Stimulated activated CD8-positive, alpha-beta memory T cell treated with anti-CD3 and anti-CD28 coated beads, Interleukin-4, amount 100 ng/mL, for 24 hours (primary cell): ENCODE measurements around the gene SLC50A1.

Source experiments
- DNase-seq: peaks from one replicate; pipeline ENCODE4 v3.0.0-alpha.2; 2020; ENCODE audit warnings: low read depth

SLC50A1 gene

DNA sequence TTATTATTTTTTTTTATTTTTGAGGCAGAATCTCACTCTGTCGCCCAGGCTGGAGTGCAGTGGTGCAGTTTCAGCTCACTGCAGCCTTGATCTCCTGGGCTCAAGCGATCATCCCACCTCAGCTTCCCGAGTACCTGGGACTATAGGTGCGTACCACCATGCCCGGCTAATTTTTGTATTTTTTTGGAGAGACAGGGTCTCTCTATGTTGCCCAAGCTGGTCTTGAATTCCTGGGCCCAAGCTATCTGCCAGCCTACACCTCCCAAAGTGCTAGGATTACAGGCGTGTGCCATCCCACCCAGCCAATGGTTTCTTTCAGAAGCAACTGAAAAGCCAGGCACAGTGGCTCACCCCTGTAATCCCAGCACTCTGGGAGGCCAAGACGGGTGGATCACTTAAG, 35.2 kb downstream of the SLC50A1 start:
- no peak for DNase-seq

DNA sequence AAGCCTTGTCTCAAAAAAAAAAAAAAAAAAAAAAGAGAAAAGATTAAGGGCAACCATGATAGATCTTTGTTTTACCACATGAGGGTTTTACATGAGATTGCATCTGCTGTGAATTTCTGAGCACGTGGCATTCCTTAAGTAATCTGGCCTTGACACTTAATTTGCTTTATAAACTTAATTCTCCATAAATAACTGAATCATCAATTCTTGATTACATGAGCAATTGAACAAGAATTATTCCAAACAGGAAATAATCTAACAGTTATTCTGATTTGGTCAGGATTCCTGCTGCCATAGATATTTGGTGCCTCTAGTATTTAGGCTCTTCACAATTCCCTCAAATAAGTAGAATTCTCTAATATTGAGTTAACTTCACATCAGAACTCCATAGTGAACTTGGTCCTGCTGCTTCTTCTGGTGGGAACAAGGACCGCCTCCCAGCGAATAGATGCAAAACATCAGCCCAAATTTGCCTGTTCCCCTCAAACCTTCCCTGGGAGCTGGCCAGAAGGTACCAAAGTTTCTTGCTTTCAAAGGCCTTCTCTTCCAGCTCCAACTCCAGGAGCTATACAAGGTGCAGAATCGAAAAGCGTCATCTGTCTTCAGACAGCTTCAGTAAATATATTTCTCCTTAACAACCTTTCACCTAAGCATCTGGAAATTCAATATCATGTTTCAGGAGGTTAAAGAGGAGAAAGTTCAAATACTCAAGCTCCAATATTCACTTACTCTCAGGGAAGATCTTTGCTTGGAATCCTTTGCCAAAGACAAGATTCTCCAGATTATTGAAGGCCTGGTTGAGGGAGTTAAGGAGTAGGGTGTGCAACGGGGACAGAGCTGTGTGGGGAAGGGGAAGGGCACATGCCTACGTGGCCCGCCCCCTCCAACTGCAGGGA, 36.4 kb downstream of the SLC50A1 start:
- DNase-seq, result no peak

DNA sequence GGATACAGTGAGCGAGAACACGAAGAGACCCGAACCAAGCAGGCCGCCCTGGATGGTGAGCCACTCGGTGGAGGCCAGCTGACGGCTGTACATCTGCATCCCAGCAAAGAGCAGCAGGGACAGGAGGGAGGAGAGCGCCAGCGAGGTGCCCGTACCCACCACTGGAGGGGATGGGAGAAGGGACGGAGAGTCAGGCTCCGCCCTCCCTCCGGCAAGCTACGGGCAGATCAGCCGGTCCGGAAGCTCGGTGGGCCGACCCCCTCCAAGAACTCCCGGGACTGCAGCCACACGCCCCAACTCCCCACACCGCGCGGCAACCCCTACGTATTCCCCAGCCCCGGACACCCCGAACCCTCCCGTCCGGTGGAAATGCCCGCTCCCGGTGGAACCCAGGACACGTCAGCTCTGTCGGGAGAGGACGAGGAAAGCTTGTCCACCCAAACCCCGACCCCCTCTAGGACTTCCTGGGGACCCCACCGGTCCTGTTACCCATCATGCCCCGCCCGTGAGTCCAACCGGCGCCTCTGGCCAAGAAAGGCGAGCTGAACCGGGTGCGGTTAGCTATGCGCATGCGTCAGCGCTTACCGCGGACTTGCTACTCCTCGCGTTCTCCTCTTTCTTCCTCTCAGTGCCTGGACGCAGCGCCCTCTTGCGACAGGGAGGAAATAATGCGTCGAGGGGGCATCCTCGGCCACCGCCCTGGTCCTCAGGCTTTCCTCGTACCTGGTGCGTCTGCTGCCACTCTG, 37.3 kb downstream of the SLC50A1 start, which contains the start of gene KRTCAP2:
TSS of gene KRTCAP2 (minus strand) at position 573 of the 746 bp plus-strand sequence. CDS start at position 493, 80 bp downstream.
- peak; percentile 91 for DNase-seq

DNA sequence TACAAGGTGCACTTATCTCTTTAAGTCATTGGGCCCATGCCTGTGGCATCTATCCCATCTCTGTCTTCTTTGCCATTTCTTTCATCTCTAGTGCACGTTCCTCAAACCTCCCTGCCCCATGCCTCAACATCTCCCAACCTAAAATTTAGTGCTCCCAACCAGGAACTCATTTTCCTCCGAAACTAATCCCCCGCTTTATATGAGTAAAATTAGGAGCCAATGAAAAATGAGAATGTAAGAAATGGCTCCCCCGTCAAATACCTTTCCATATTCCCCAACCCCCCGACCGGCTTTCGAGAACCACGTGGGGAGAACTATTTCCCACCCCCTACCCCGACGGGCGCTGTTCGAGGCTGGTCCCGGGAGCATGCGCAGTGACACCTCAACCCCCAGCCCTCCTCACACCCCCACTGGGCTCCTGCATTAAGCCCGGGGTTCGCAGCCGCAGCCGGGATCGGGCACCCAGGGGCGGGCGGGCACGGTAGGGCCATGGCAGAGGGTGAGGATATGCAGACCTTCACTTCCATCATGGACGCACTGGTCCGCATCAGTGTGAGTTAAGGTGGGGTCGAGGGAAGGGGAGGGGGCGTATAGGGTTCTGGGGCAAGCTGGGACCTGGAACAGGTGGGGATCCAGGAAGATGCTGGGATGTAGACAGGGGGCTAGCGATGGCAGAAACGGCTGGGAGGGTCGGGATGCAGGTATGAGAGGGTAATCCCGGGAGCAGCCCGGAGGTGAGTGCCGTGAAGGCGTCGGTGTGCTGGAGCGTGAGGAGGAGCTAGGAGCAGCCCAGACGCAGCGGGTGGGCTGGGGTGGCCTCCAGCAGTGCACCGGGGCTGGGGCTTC, 38.0 kb downstream of the SLC50A1 start, which contains the start of gene TRIM46:
TSS of gene TRIM46 (plus strand) at position 372 of the 846 bp plus-strand sequence. CDS start at position 490, 118 bp downstream.
- DNase-seq, result peak; percentile 58

DNA sequence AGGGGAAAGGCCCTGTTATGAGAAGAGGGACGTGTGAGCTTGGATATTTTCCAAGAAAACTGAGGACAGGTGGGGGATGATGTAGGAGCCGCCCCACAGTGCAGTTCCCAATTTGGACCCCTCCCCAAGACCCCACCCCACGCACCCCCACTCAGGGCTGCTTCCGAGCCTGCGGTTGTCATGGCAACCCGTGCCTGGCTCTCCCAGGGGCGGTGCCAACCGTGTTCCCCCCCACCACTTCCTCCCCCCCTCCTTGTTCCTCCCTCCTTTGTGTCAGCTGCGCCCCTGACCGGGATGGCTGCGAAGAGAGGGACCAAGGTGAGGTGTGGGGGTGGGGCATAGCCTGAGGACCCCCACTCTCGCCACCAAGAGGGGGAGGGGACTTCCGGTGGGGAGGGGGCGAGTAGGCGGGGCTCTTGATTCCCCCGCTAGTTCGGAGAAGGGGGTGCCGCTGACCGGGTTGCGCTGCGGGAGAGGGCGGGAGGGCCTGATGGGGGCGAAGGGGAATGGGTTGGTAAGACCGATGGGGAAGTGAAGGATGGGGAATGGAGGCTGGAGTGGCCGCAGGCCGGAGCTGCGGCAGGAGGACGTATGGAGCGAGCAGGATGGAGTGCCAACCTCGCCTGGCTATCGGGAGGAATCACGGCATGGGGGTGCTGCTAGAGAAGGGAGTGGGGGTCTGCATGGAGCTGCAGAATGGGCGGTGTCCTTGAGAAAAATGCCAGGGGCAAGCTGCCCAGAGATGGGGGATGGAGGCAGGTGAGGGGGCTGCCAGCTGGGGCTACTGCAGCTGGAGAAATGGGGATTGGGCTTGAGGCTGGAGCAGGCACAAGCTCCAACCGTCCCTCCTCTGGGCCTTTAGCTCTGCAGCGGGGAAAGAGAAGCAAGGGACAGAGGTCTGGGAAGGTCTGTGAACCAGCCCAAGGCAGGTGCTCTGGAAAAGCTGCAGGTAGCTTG, 39.0 kb downstream of the SLC50A1 start:
- no peak for DNase-seq

DNA sequence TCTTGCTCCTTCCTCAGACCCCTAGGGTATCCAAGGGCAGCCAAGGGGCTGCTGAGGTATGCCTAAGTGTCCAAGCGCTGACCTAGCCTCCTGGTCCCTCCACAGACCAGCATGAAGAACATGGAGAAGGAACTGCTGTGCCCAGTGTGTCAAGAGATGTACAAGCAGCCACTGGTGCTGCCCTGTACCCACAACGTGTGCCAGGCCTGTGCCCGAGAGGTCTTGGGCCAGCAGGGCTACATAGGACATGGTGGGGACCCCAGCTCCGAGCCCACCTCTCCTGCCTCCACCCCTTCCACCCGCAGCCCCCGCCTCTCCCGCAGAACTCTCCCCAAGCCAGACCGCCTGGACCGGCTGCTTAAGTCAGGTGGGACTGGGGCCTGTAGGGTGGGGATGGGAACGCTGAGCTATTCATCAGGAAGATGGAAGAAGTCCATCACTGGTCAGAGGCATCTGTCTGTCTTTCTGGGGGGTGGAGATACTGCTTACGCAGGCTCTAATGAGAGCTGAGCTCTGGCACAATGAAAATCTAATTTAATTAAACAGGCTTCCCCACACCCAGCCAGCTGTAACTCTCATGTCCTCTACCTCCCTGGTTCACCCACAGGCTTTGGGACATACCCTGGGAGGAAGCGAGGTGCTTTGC, 39.8 kb downstream of the SLC50A1 start:
- no peak for DNase-seq

DNA sequence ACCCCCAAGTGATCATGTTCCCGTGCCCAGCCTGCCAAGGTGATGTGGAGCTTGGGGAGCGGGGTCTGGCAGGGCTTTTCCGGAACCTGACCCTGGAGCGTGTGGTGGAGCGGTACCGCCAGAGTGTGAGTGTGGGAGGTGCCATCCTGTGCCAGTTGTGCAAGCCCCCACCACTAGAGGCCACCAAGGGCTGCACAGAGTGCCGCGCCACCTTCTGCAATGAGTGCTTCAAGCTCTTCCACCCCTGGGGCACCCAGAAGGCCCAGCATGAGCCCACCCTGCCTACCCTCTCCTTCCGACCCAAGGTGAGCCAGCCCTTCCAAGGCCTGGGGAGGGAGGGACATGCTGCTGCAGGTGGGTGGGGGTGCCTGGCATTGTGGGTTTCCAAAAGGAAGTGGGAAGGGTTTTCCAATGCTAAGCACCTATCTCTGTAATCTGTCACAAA, 40.3 kb downstream of the SLC50A1 start:
- DNase-seq, result no peak

DNA sequence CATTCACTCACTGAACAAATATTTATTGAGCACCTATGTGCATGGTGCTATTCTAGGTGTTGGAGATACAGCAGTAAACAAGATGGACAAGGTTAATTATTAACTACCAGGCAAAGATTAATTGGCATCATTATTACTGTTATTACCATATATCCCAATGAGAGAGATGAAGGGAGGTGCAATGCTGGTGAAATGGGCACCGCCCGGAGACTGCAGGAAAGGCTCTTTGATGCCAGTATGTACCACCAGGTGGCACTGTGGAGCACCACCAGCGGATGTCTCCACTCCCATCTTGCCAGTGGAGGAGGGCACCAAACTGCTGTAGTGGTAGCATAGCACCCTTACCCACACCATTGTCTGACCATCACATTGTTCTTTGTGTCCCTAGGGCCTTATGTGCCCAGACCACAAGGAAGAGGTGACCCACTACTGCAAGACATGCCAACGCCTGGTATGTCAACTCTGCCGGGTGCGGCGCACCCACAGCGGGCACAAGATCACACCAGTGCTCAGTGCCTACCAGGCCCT, 41.0 kb downstream of the SLC50A1 start:
- peak; percentile 75 for DNase-seq

DNA sequence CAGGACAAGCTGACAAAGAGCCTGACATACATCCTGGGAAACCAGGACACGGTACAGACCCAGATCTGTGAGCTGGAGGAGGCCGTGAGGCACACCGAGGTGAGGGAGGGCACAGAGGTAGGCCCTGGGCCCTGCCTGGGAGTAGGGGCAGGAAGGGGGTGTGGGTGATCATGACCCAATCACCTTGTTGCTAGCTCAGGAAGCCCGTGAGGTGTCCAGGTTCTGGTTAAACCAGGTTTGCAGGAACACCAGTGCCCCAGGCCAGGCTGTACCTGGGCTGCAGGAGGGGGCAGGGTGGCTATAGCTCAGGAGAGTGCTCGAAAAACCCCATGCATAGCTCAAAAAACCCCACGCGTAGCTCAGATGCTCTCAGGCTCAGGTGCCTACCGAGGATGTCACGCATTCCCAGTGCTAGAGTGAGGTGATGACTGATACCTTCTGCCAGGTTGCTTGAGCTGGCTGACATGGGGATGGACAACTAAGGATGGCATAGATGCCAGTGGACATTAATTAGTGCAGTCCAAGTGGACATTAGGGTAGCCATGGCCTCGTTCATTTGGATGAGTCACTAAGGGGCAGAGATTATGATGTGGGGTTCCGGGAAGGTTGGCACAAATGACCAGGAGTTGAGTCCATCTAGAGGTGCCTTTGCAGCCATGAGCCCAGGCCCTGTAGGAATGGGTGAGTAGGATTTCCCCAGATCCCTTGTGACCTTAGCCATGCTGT, 41.7 kb downstream of the SLC50A1 start:
- DNase-seq, result no peak

DNA sequence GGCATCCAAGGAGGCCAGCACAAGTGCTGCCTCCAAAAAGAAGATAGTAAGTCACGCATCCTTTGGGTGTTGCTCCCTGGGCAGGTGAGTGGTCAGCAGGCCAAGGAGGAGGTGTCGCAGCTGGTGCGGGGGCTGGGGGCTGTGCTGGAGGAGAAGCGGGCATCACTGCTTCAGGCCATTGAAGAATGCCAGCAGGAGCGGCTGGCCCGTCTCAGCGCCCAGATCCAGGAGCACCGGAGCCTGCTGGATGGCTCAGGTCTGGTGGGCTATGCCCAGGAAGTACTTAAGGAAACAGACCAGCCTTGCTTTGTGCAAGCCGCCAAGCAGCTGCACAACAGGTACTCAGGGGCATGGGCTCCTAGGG, 42.2 kb downstream of the SLC50A1 start:
- DNase-seq, result no peak

DNA sequence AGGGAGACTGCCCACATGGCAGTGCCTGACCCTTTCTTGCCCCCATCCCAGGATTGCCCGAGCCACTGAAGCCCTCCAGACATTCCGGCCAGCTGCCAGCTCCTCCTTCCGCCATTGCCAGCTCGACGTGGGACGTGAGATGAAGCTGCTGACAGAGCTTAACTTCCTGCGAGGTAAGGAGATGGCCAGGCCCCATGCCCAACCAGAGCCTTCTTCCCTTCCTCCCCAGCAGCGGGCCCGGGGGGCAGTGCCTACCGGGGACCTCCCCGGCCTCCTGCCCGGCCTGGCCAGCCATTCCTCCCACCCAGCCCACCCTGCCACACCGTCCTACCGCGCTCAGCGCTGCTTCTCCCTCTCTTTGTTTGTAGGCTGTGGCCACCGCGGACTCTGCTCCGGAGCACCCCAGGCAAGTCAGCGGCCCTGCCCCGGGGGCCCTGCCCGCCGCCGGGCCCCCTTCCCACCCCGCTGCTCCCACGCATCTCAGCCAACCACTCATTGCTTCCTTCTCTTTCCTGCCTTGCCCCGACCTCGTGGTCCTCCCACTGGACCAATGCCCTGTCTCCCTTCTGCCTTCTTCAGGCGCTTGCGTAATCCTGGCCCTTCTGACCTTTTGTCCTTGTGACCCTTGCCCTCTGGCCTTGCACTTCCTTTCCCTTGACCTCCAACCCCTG, 42.9 kb downstream of the SLC50A1 start:
- DNase-seq, result no peak

DNA sequence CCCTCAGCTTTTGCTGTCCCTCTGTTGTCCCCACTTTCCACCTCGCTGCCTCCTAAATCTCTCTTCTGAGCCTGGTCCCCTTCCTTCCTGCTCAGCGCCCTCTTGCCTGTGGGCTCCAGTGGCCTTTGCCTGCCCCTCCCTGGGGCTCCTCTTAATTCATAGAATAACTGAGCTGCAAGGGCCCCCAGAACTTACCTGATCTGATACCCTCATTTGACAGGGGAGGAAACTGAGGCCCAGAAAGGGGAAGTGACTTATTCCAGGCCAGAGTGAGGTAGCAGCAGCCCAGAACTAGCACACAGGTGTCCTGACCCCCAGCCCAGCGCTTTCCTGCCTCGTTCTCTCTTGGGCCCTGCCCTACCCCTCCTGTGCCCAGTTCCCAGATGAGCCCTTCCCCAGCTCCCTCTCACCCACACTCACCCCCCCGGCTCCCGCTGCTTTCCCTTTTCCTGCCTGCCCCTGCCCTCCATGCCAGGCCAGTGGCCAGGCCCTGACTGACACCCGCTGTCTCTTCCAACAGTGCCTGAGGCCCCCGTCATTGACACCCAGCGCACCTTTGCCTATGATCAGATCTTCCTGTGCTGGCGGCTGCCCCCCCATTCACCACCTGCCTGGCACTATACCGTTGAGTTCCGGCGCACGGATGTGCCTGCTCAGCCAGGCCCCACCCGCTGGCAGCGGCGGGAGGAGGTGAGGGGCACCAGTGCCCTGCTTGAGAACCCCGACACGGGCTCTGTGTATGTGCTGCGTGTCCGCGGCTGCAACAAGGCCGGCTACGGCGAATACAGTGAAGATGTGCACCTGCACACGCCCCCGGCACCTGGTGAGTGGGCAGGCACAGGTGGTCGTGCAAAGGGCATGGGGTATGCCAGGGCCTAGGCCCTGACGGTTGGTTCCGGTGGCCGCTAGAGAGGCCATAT, 43.7 kb downstream of the SLC50A1 start:
- DNase-seq, result no peak

DNA sequence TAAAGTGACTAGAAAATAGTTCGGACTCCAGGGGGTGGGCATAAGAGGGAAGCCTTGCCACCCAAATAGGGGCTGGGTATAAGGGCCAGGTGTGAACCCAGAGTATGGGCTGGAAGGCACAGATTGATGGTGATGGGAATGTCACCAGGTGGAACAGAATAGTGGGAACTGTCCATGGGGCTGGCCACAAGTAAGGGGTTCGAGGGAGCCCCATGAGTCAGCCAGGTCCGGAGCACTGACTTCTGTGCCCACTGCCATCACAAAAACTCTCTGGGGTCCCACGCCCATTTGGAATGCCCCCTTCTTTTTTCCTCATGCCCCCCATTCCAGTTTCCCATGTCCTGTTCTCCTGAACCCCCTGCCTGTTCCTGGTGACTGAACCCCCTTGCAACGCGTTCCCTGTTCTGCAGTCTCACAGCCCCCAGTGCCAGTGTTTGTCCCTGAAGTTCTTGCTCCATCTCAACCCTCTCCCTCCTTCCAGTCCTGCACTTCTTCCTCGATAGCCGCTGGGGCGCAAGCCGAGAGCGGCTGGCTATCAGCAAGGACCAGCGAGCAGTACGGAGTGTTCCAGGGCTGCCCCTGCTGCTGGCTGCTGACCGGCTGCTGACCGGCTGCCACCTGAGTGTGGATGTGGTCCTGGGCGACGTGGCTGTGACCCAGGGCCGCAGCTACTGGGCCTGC, 45.9 kb downstream of the SLC50A1 start:
- DNase-seq, result no peak

DNA sequence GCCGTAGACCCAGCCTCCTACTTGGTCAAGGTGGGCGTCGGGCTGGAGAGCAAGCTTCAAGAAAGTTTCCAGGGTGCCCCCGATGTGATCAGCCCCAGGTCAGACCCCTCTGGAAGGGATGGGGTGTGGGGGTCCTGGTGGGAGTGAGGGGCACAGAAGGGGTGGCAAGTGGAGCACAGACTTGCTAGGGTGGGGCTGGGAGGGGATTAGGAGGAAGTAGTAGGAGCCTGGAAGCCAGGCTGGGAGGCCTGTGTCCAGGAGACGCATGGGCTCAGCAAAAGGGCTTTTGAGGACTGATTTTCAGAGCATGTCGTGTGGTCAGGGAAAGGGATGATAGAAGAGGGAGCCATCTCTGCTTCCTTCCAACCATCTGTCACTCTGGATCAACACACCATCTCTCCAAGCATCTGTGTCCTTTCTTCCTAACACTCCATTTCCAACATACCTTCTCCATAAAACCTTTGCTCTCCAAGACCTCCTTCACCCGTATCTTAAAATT, 46.4 kb downstream of the SLC50A1 start:
- no peak for DNase-seq

DNA sequence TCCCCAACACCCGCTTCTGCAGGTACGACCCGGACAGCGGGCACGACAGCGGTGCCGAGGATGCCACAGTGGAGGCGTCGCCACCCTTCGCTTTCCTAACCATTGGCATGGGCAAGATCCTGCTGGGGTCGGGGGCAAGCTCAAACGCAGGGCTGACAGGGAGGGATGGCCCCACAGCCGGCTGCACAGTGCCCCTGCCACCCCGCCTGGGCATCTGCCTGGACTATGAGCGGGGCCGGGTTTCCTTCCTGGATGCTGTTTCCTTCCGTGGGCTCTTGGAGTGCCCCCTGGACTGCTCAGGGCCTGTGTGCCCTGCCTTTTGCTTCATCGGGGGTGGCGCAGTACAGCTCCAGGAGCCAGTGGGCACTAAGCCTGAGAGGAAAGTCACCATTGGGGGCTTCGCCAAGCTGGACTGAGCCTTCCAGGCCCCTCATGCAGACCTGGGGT, 48.1 kb downstream of the SLC50A1 start:
- DNase-seq, result no peak

DNA sequence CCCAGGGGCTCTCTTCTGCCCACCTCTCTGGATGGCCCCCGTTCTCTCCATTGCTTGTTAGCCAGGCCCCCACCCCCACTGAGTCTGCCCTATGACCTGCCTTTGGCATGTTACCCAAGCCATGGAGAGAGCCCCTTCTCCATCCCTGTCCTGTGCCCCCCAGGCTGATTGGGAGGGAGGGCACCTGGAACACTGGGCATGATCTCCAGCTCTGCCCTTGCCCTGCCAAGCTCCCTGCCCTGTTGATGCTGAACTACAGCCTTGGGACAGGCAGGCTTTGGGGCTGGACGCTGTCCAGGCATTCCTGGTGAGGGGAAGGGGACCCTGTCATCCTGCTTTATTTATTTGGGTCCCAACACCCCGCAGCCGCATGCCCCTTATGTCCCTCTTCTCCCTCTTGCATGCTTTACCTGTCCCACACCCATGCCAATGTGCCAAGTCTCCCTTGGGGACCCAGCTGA, 48.7 kb downstream of the SLC50A1 start:
- no peak for DNase-seq
